Activated CD8-positive, alpha-beta memory T cell treated with anti-CD3 and anti-CD28 coated beads, Interleukin-2, amount 10 ng/mL, durations not matched to agents 7 days and 5 days (primary cell): ENCODE data around the gene NAA25. TPM values are rescaled to one million over a fixed set of nuclear protein-coding genes. Genes with fewer than 3 reads are reported as not detected.
"Not testable (repeated sequence)": the region's sequence is repeated elsewhere in the genome, so short reads cannot be mapped to it uniquely, and the experiment has no call there.

ENCODE experiments used
- ATAC-seq: fragments of 150-1000 bp; cut with Tn5 transposase; one replicate; pipeline ENCODE4 v1.10.0; 2021; ENCODE audit warnings: moderate library complexity
- CTCF ChIA-PET: fragments of 350-600 bp; sonication (Branson Sonifier 250); formaldehyde crosslinking; loops from one replicate; lab custom pipeline; 2021; ENCODE audit warnings: antibody characterized with exemption; lab: Charles Lee
- DNase-seq: peaks from one replicate; pipeline ENCODE4 v3.0.0-alpha.2; 2020
- H3K27ac Mint-ChIP-seq: one replicate; pipeline ENCODE4 v1.8.0; 2021; ENCODE audit warnings: mild to moderate bottlenecking, mixed read lengths
- H3K27me3 Mint-ChIP-seq: one replicate; pipeline ENCODE4 v1.8.0; 2021; ENCODE audit warnings: mixed read lengths
- H3K36me3 Mint-ChIP-seq: one replicate; pipeline ENCODE4 v1.8.0; 2021; ENCODE audit warnings: mild to moderate bottlenecking, mixed read lengths
- H3K4me1 Mint-ChIP-seq: one replicate; pipeline ENCODE4 v1.8.0; 2021; ENCODE audit warnings: mixed read lengths
- H3K4me3 Mint-ChIP-seq: one replicate; pipeline ENCODE4 v1.8.0; 2021; ENCODE audit warnings: mild to moderate bottlenecking, moderate library complexity, mixed read lengths
- H3K9me3 Mint-ChIP-seq: one replicate; pipeline ENCODE4 v1.8.0; 2022; ENCODE audit warnings: low read depth, mixed read lengths
- total RNA-seq, 2 experiments: library from RNA; stranded (reverse); gene quantifications; one replicate each; pipeline ENCODE4 v1.2.3, GENCODE V29; 2021

NAA25 gene
- total RNA-seq, 2 experiments from 2014 or later = 30.2 to 32.1 TPM

GRCh38 chr12:112087851-112088250, 20.7 kb downstream of the NAA25 start:
- Mint-ChIP-seq H3K4me3 (no peak overlapping the region), H3K27ac (no peak overlapping the region), H3K27me3 (no peaks in the 10 kb centered on the region), H3K9me3 (no peaks in the 10 kb centered on the region), H3K36me3 (peaks cover 44% of the 10 kb centered on the region), H3K4me1 (peaks cover 20% of the 10 kb centered on the region)
- ATAC-seq (no peak), DNase-seq (no peak)
- CTCF ChIA-PET = interaction anchor here (1.6 kb wide), 1 partner anchor 10 kb away, joined by 5 read pairs; no protein-coding TSS in a partner anchor

DNA sequence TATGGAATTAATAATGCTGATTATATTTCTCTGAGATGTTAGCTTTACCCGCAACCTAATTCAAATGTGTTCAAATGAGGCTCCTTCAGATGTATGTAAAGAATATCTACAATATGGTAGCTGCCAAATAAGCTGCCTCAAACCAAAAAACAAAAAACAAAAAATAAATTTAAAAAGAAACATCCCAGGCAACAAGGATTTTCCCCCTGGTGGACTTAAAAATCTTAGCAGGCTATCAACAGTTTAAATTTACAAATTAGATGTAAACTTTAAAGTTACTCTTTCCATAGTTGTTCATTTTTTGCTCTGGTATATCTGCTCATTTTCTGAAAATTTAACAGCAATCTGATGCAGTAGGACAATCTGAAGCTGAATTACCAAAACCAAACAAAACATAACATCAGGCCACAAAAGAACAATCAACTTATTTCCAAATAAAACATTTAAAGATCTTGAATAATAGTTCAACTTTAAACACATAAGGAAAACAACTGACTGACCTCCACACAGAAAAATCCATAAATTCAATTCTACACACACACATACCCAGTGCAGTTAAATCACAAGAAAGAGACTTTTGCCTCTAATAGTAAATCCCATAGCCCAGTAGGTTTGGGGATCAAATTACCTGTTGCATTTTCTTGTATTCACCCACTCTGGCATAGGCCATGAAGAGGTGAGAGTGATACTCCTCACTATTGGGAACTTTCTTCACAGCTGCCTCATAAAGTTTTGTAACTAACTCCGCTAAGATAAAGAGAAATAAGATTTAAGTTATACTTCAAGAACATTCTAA, 21.3 kb downstream of the NAA25 start:
- Mint-ChIP-seq H3K4me1 (peaks cover 22% of the 10 kb centered on the region), H3K36me3 (peaks cover 45% of the 10 kb centered on the region), H3K27ac (peak overlapping the region; percentile 38), H3K9me3 (no peaks in the 10 kb centered on the region), H3K27me3 (no peaks in the 10 kb centered on the region), H3K4me3 (no peak overlapping the region)
- CTCF ChIA-PET = interaction anchor here (0.7 to 1.6 kb wide), 4 partner anchors 11 to 489 kb away, joined by 3 to 5 read pairs (median 4); no protein-coding TSS in a partner anchor
- ATAC-seq = no peak
- DNase-seq = no peak

DNA sequence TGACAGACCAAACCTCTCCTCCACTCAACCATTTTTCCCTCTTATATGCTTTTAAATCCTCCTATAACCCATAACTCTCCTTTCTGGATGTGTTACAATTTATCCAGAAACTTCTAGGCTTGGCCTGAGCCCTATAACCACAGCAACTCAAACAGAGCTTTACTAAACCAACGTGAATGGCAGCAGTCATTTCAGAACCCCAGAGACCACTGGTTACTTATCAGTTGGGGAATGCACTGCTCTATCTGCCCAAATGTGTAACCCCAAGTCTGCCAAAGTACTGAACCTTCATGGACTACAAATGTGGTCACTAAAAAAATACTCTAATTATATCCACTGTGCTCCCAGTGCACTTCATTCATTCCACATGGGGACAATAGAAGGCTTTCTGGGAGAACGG, 42.0 kb downstream of the NAA25 start:
- peaks cover 48% of the 10 kb centered on the region for H3K36me3 Mint-ChIP-seq
- no peaks in the 10 kb centered on the region for H3K9me3 Mint-ChIP-seq
- H3K4me3 Mint-ChIP-seq = no peak overlapping the region
- peaks cover 13% of the 10 kb centered on the region for H3K4me1 Mint-ChIP-seq
- H3K27me3 Mint-ChIP-seq = no peaks in the 10 kb centered on the region
- CTCF ChIA-PET = interaction anchor here (1.0 to 1.2 kb wide), 2 partner anchors 11 to 31 kb away, joined by 3 to 6 read pairs; no protein-coding TSS in a partner anchor
- DNase-seq (peak; percentile 46), ATAC-seq (no peak)
- H3K27ac Mint-ChIP-seq = no peak overlapping the region

DNA sequence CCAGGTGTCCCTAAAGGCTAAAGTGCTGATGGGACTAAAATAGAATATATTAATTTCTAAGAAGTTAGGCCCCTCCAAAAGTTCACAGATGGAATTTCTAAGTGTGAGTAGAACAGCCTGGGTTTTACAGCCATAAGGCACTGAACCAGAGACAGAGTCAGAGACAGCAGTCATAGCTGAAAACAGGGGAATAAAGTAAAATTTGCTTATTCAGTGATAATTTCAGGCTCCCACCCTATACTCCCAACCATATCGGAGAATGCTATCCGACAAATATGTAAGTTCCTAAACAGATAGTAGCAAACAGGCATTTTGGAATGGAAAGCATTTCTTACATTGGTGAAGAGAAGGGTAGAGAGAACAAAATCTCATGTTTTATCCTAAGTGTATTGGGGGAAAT, 45.3 kb downstream of the NAA25 start:
- H3K27me3 Mint-ChIP-seq = no peaks in the 10 kb centered on the region
- no peak for ATAC-seq
- CTCF ChIA-PET = no interaction called here
- H3K36me3 Mint-ChIP-seq = peaks cover 39% of the 10 kb centered on the region
- no peaks in the 10 kb centered on the region for H3K9me3 Mint-ChIP-seq
- DNase-seq = no peak
- H3K27ac Mint-ChIP-seq = no peak overlapping the region
- H3K4me1 Mint-ChIP-seq = peaks cover 13% of the 10 kb centered on the region
- no peak overlapping the region for H3K4me3 Mint-ChIP-seq

- H3K4me1 Mint-ChIP-seq = peaks cover 2% of the 10 kb centered on the region
- H3K4me3 Mint-ChIP-seq = no peak overlapping the region
- no peaks in the 10 kb centered on the region for H3K27me3 Mint-ChIP-seq
- DNase-seq (no peak), ATAC-seq (no peak)
- H3K27ac Mint-ChIP-seq = peak overlapping the region; percentile 56
- peaks cover 32% of the 10 kb centered on the region for H3K36me3 Mint-ChIP-seq
- H3K9me3 Mint-ChIP-seq = no peaks in the 10 kb centered on the region
- CTCF ChIA-PET = interaction anchor here (1.1 to 1.5 kb wide), 2 partner anchors 9 to 11 kb away, joined by 3 read pairs; no protein-coding TSS in a partner anchor
Measured at GRCh38 chr12:112061137-112061536, 47.4 kb downstream of the NAA25 start.

GRCh38 chr12:112049351-112049750, 59.2 kb downstream of the NAA25 start:
- Mint-ChIP-seq H3K9me3 (no peaks in the 10 kb centered on the region), H3K4me1 (peaks cover 6% of the 10 kb centered on the region), H3K4me3 (no peak overlapping the region), H3K27me3 (no peaks in the 10 kb centered on the region), H3K27ac (no peak overlapping the region), H3K36me3 (peaks cover 44% of the 10 kb centered on the region)
- CTCF ChIA-PET = interaction anchor here (0.8 to 1.4 kb wide), 4 partner anchors 12 to 338 kb away, joined by 3 to 8 read pairs (median 4); partner anchors contain the start of gene ERP29
- DNase-seq = no peak
- ATAC-seq = no peak

DNA sequence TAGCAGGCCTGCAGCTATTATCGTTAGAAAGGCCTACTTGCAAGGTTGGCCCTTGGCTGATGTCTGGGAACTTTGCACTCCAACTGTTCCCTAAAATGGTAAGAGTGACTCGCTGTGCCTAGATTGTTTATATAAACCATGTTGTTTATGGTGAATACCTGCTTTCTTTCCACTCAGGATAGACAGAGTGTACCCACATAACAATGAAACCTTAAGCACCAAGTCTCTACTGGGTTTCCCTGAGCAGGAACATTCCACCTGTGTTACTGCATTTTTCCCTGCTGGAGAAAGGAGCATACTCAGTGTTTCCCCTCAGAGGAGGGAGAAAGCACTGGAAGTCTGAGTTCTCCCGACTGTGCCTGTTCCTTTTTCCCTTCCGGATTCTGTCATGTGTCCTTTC, 62.6 kb downstream of the NAA25 start:
- DNase-seq = no peak
- CTCF ChIA-PET = interaction anchor here (0.6 kb wide), 1 partner anchor 140 kb away, joined by 3 read pairs; no protein-coding TSS in a partner anchor
- no peak for ATAC-seq
- Mint-ChIP-seq H3K27ac (no peak overlapping the region), H3K36me3 (peaks cover 44% of the 10 kb centered on the region), H3K4me1 (no peaks in the 10 kb centered on the region), H3K4me3 (no peak overlapping the region), H3K27me3 (no peaks in the 10 kb centered on the region), H3K9me3 (no peaks in the 10 kb centered on the region)

GRCh38 chr12:112036614-112037013, 72.0 kb downstream of the NAA25 start:
- not testable (repeated sequence) for H3K9me3 Mint-ChIP-seq, ATAC-seq, H3K27ac Mint-ChIP-seq, H3K27me3 Mint-ChIP-seq, DNase-seq, H3K4me3 Mint-ChIP-seq, H3K4me1 Mint-ChIP-seq
- peaks cover 53% of the 10 kb centered on the region for H3K36me3 Mint-ChIP-seq
- CTCF ChIA-PET = interaction anchor here (1.2 kb wide), 2 partner anchors 23 to 32 kb away, joined by 3 read pairs; no protein-coding TSS in a partner anchor

- CTCF ChIA-PET = interaction anchor here (1.2 kb wide), 1 partner anchor 32 kb away, joined by 3 read pairs; no protein-coding TSS in a partner anchor
- Mint-ChIP-seq H3K36me3 (peaks cover 60% of the 10 kb centered on the region), H3K9me3 (no peaks in the 10 kb centered on the region), H3K27me3 (no peaks in the 10 kb centered on the region), H3K27ac (peak overlapping the region; percentile 27), H3K4me3 (no peak overlapping the region), H3K4me1 (peaks cover 2% of the 10 kb centered on the region)
- DNase-seq (no peak), ATAC-seq (no peak)
Measured at GRCh38 chr12:112035219-112035785, 73.3 kb downstream of the NAA25 start.

GRCh38 chr12:112032292-112032691, 76.3 kb downstream of the NAA25 start:
- no peaks in the 10 kb centered on the region for H3K9me3 Mint-ChIP-seq
- no peak overlapping the region for H3K4me3 Mint-ChIP-seq
- H3K27ac Mint-ChIP-seq = no peak overlapping the region
- DNase-seq (no peak), ATAC-seq (no peak)
- H3K4me1 Mint-ChIP-seq = peaks cover 2% of the 10 kb centered on the region
- CTCF ChIA-PET = interaction anchor here (1.2 to 2.2 kb wide), 3 partner anchors 11 to 19 kb away, joined by 3 to 8 read pairs (median 4); no protein-coding TSS in a partner anchor
- no peaks in the 10 kb centered on the region for H3K27me3 Mint-ChIP-seq
- H3K36me3 Mint-ChIP-seq = peaks cover 49% of the 10 kb centered on the region

GRCh38 chr12:112031472-112031871, 77.1 kb downstream of the NAA25 start:
- H3K4me1 Mint-ChIP-seq = peaks cover 2% of the 10 kb centered on the region
- no peaks in the 10 kb centered on the region for H3K9me3 Mint-ChIP-seq
- no peaks in the 10 kb centered on the region for H3K27me3 Mint-ChIP-seq
- CTCF ChIA-PET = interaction anchor here (0.6 to 1.6 kb wide), 3 partner anchors 11 to 404 kb away, joined by 3 to 4 read pairs (median 3); no protein-coding TSS in a partner anchor
- peak overlapping the region; percentile 58 for H3K27ac Mint-ChIP-seq
- DNase-seq = no peak
- peaks cover 44% of the 10 kb centered on the region for H3K36me3 Mint-ChIP-seq
- ATAC-seq = no peak
- no peak overlapping the region for H3K4me3 Mint-ChIP-seq

GRCh38 chr12:112029301-112029700, 79.3 kb downstream of the NAA25 start:
- Mint-ChIP-seq H3K27ac (no peak overlapping the region), H3K4me1 (peaks cover 15% of the 10 kb centered on the region), H3K9me3 (no peaks in the 10 kb centered on the region), H3K4me3 (no peak overlapping the region), H3K27me3 (no peaks in the 10 kb centered on the region), H3K36me3 (peaks cover 45% of the 10 kb centered on the region)
- CTCF ChIA-PET = interaction anchor here (1.0 kb wide), 1 partner anchor 84 kb away, joined by 4 read pairs; no protein-coding TSS in a partner anchor
- no peak for ATAC-seq
- DNase-seq = no peak

GRCh38 chr12:112025808-112026375, 82.7 kb downstream of the NAA25 start:
- Mint-ChIP-seq H3K9me3 (no peaks in the 10 kb centered on the region), H3K4me3 (no peak overlapping the region), H3K4me1 (peaks cover 22% of the 10 kb centered on the region), H3K27ac (peak overlapping the region; percentile 80), H3K27me3 (no peaks in the 10 kb centered on the region), H3K36me3 (peaks cover 43% of the 10 kb centered on the region)
- DNase-seq (no peak), ATAC-seq (no peak)
- CTCF ChIA-PET = interaction anchor here (0.9 kb wide), 1 partner anchor 81 kb away, joined by 3 read pairs; no protein-coding TSS in a partner anchor
